Calu3 (cell line): Measurements from ENCODE around the gene STPG2. TPM values are rescaled to one million over a fixed set of nuclear protein-coding genes. Genes with fewer than 3 reads are reported as not detected.

Source experiments
- BruUV-seq: library from RNA; stranded (reverse); fragments of 400-500 nt; replicated peaks from 2 replicates; lab custom pipeline; 2021; lab: Mats Ljungman, UMichigan
- CTCF ChIA-PET: fragments of 300-600 bp; sonication (Branson Sonifier 250); formaldehyde crosslinking; loops from one replicate; lab custom pipeline; 2022; ENCODE audit warnings: antibody characterized with exemption; lab: Charles Lee
- DNase-seq: peaks from one replicate; pipeline ENCODE4 v3.0.0; 2022
- H3K27ac Mint-ChIP-seq: one replicate; pipeline ENCODE4 v1.8.0; 2022; ENCODE audit warnings: mixed read lengths; ENCODE audit not compliant: unreplicated experiment
- H3K27me3 Mint-ChIP-seq: one replicate; pipeline ENCODE4 v1.8.0; 2022; ENCODE audit warnings: mixed read lengths; ENCODE audit not compliant: unreplicated experiment
- H3K36me3 Mint-ChIP-seq: one replicate; pipeline ENCODE4 v1.8.0; 2022; ENCODE audit warnings: mild to moderate bottlenecking, moderate library complexity, mixed read lengths; ENCODE audit not compliant: insufficient read depth, unreplicated experiment
- H3K4me1 Mint-ChIP-seq: one replicate; pipeline ENCODE4 v1.8.0; 2022; ENCODE audit warnings: mild to moderate bottlenecking, low read depth, mixed read lengths; ENCODE audit not compliant: unreplicated experiment
- H3K4me3 Mint-ChIP-seq: one replicate; pipeline ENCODE4 v1.8.0; 2022; ENCODE audit warnings: mild to moderate bottlenecking, low read depth, moderate library complexity, mixed read lengths; ENCODE audit not compliant: unreplicated experiment
- H3K9me3 Mint-ChIP-seq: one replicate; pipeline ENCODE4 v1.8.0; 2022; ENCODE audit warnings: low read depth, mixed read lengths; ENCODE audit not compliant: unreplicated experiment
- intact Hi-C: fragments of 100-400 bp; cut with micrococcal nuclease; formaldehyde crosslinking; loops from one replicate; pipeline ENCODE4 v1.10.0; 2022; ENCODE audit not compliant: unreplicated experiment
- total RNA-seq: library from RNA; stranded (reverse); gene quantifications from 2 replicates; pipeline ENCODE4 v1.2.3, GENCODE V29; 2022
- TF ChIP-seq, protein P1 (sequence below): fragments of 200-600 bp; IDR thresholded peaks from one replicate; pipeline ENCODE4 v1.8.0; 2022; ENCODE audit warnings: antibody characterized with exemption; ENCODE audit not compliant: unreplicated experiment

Gene STPG2
- total RNA-seq, 1 experiment from 2014 or later = not detected

DNA sequence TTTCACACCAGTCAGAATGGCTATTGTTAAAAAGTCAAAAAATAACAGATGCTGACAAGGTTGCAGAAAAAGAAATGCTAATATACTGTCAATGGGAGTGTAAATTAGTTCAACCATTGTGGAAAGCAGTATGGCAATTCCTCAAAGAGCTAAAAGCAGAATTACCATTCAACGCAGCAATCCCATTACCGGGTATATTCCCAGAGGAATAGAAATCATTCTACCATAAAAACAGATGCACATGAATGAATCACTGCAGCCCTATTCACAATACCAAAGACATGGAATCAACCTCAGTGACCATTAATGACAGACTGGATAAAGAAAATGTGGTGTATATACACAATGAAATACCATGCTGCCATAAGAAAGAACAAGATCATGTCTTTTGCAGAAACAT lies 243.0 kb downstream of the STPG2 start:
- Mint-ChIP-seq H3K27me3 (no peaks in the 10 kb centered on the region), H3K4me3 (no peak overlapping the region), H3K9me3 (peaks cover 3% of the 10 kb centered on the region), H3K27ac (no peak overlapping the region), H3K4me1 (no peaks in the 10 kb centered on the region), H3K36me3 (no peaks in the 10 kb centered on the region)
- TF ChIP-seq, protein P1, sequence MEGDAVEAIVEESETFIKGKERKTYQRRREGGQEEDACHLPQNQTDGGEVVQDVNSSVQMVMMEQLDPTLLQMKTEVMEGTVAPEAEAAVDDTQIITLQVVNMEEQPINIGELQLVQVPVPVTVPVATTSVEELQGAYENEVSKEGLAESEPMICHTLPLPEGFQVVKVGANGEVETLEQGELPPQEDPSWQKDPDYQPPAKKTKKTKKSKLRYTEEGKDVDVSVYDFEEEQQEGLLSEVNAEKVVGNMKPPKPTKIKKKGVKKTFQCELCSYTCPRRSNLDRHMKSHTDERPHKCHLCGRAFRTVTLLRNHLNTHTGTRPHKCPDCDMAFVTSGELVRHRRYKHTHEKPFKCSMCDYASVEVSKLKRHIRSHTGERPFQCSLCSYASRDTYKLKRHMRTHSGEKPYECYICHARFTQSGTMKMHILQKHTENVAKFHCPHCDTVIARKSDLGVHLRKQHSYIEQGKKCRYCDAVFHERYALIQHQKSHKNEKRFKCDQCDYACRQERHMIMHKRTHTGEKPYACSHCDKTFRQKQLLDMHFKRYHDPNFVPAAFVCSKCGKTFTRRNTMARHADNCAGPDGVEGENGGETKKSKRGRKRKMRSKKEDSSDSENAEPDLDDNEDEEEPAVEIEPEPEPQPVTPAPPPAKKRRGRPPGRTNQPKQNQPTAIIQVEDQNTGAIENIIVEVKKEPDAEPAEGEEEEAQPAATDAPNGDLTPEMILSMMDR = no peak
- CTCF ChIA-PET = no interaction called here
- BruUV-seq = no TSS peak
- no peak for DNase-seq
- intact Hi-C loops = no loop called here

DNA sequence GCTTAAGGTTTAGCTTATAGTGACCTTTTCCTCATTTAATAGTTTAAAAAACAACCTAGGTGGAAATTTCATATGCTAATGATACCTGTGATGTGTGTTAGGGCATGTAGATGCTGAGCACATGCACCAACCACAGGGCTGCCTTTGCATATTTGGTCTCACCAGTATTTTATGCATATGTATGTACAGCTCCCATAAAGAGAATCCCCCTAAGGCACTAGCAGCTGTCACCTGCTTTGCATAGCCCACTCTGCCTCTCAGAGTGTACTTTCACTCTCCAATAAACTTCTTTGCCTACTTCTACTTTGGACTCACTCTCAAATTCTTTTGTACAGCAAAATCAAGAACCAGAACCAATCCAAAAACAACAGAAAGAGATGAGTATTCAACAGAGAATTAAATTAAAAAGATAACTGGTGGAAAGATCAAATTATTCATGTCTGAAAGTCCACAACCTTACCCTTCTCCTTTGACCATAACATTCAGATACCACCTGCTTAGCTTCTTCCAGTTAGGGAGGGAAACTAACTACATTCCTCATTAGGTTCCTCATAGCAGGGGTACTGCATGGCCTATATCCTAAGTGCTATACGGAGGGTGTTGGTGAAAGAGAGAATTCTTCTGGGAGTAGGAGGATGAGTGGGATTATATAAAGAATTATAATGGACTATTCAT lies 250.5 kb downstream of the STPG2 start:
- no peak overlapping the region for H3K27ac Mint-ChIP-seq
- H3K4me3 Mint-ChIP-seq = no peak overlapping the region
- CTCF ChIA-PET = no interaction called here
- H3K9me3 Mint-ChIP-seq = no peaks in the 10 kb centered on the region
- no peaks in the 10 kb centered on the region for H3K27me3 Mint-ChIP-seq
- H3K36me3 Mint-ChIP-seq = no peaks in the 10 kb centered on the region
- intact Hi-C loops = no loop called here
- no peak for DNase-seq
- BruUV-seq = no TSS peak
- TF ChIP-seq, protein P1 = no peak
- no peaks in the 10 kb centered on the region for H3K4me1 Mint-ChIP-seq

DNA sequence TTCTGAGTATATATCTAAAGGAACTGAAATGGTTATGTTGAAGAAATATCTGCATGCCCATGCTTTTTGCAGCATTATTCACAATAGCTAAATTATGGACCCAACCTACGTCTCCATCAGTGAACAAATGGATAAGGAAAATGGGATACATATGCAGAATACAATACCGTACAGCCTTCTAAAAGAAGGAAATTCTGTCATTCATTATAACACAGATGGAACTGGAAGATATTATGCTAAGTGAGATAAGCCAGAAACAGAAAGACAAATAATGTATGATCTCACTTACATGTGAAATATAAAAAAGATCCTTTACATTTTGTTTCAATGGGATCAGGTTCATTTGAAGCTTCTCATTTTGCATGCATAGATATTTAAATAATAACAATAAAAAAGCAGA lies 263.3 kb downstream of the STPG2 start:
- DNase-seq = no peak
- Mint-ChIP-seq H3K36me3 (no peaks in the 10 kb centered on the region), H3K9me3 (peaks cover 2% of the 10 kb centered on the region), H3K4me3 (no peak overlapping the region), H3K27ac (no peak overlapping the region), H3K27me3 (no peaks in the 10 kb centered on the region), H3K4me1 (no peaks in the 10 kb centered on the region)
- TF ChIP-seq, protein P1 = no peak
- BruUV-seq = no TSS peak
- intact Hi-C loops = no loop called here
- CTCF ChIA-PET = no interaction called here

DNA sequence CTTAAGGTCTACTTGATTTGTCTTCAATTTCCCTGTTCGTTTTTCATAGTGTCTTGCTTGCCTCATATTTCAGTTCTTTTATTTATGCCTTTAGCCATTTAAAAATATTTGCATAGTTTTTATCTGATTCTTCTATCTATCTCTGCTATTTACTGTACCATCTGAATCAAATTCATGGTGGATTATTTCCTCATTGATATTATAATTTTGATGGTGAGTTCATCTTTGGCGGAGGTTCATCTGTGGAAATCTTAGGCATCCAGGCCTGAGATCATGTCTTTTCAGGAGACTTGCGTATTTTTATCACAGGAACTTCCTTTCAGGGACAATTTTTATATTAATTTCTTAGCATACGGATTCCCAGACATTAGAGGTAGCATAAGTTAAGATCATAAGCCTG lies 275.2 kb downstream of the STPG2 start:
- H3K4me1 Mint-ChIP-seq = peaks cover 23% of the 10 kb centered on the region
- no peak overlapping the region for H3K4me3 Mint-ChIP-seq
- CTCF ChIA-PET = no interaction called here
- TF ChIP-seq, protein P1 = no peak
- H3K36me3 Mint-ChIP-seq = no peaks in the 10 kb centered on the region
- intact Hi-C loops = no loop called here
- no peak for DNase-seq
- no peaks in the 10 kb centered on the region for H3K9me3 Mint-ChIP-seq
- no peaks in the 10 kb centered on the region for H3K27me3 Mint-ChIP-seq
- no TSS peak for BruUV-seq
- H3K27ac Mint-ChIP-seq = no peak overlapping the region
